Breast epithelium (tissue), 4 donors: Measurements from ENCODE around the gene C5AR1. TPM values are rescaled to one million over a fixed set of nuclear protein-coding genes. Genes with fewer than 3 reads are reported as not detected.

Experiments used
- DNase-seq, 2 donors: peaks; one replicate each; pipeline ENCODE4 v3.0.0-alpha.2; 2019; ENCODE audit warnings: low spot score in 2 of 2
- H3K27ac ChIP-seq, 2 donors: fragments of 200-600 bp; sonication (generic) in 1 of 2; one replicate each; pipeline ENCODE4 v1.5.1; 2016 to 2019; ENCODE audit warnings: mild to moderate bottlenecking in 1 of 2
- H3K27me3 ChIP-seq, 2 donors: fragments of 200-600 bp; sonication (generic) in 1 of 2; one replicate each; pipeline versions ENCODE4 v1.5.1 to v1.6.0; 2017 to 2019; ENCODE audit warnings: control low read depth in 1 of 2, mild to moderate bottlenecking in 1 of 2
- H3K36me3 ChIP-seq: fragments of 200-600 bp; one replicate; pipeline ENCODE4 v1.5.1; 2019
- H3K4me1 ChIP-seq, 2 donors: fragments of 200-600 bp; sonication (generic); one replicate each; pipeline ENCODE4 v1.5.1; 2016 to 2019; ENCODE audit warnings: control low read depth in 1 of 2
- H3K4me3 ChIP-seq, 3 donors: fragments of 200-600 bp; sonication (generic); 1 replicate in 2 of 3; 2 replicates in 1 of 3; pipeline ENCODE4 v1.5.1; 2016 to 2019; ENCODE audit warnings: mild to moderate bottlenecking in 3 of 3, moderate library complexity in 2 of 3
- H3K9me3 ChIP-seq, 2 donors: fragments of 200-600 bp; sonication (generic) in 1 of 2; one replicate each; pipeline ENCODE4 v1.5.1; 2016 to 2019; ENCODE audit warnings: control low read depth in 1 of 2
- POLR2A ChIP-seq: fragments of 450-650 bp; IDR thresholded peaks from one replicate; pipeline ENCODE4 v1.6.1; 2016; ENCODE audit warnings: antibody characterized with exemption, mild to moderate bottlenecking, moderate library complexity
- POLR2AphosphoS5 ChIP-seq, 3 donors: sonication (generic); formaldehyde crosslinking; IDR thresholded peaks; one replicate each; pipeline ENCODE4 v1.6.1; 2017; ENCODE audit warnings: antibody characterized with exemption in 3 of 3
- intact Hi-C: fragments of 100-400 bp; cut with DNase I; formaldehyde crosslinking; loops from one replicate; pipeline ENCODE4 v1.15.1; 2023; ENCODE audit warnings: low total_unique reads
- total RNA-seq, 3 donors: library from RNA; depleted of rRNA; stranded (reverse); fragments of >200 nt; gene quantifications; one replicate each; pipeline ENCODE4 v1.1.0, GENCODE V29; 2016
- TF ChIP-seq, protein P1 (sequence below), 3 donors: fragments of 450-650 bp; IDR thresholded peaks; one replicate each; pipeline ENCODE4 v1.5.1; 2016 to 2017; ENCODE audit warnings: antibody characterized with exemption in 3 of 3, mild to moderate bottlenecking in 3 of 3, moderate library complexity in 3 of 3

The C5AR1 gene
- total RNA-seq, 3 donors from 2014 or later = 7.5 to 20.0 (median 10.8) TPM

- no peak for DNase-seq
- H3K27ac ChIP-seq = no peak overlapping the region
- H3K4me3 ChIP-seq = no peak overlapping the region
- intact Hi-C loops = no loop called here
- TF ChIP-seq POLR2AphosphoS5 (IDR thresholded peaks at IDR 0.05) = no peak
- H3K4me1 ChIP-seq = no peaks in the 10 kb centered on the region
- no peaks in the 10 kb centered on the region for H3K27me3 ChIP-seq
- H3K36me3 ChIP-seq = no peaks in the 10 kb centered on the region
- H3K9me3 ChIP-seq = no peaks in the 10 kb centered on the region
Measured at GRCh38 chr19:47351548-47351947, 41.9 kb downstream of the C5AR1 start.

GRCh38 chr19:47352095-47352494, 42.4 kb downstream of the C5AR1 start:
- no peak for DNase-seq
- Histone ChIP-seq H3K27me3 (no peaks in the 10 kb centered on the region), H3K4me1 (no peaks in the 10 kb centered on the region), H3K36me3 (peaks cover 1% of the 10 kb centered on the region), H3K4me3 (no peak overlapping the region), H3K9me3 (no peaks in the 10 kb centered on the region), H3K27ac (no peak overlapping the region)
- TF ChIP-seq POLR2AphosphoS5 (IDR thresholded peaks at IDR 0.05) = no peak
- TF ChIP-seq, protein P1, sequence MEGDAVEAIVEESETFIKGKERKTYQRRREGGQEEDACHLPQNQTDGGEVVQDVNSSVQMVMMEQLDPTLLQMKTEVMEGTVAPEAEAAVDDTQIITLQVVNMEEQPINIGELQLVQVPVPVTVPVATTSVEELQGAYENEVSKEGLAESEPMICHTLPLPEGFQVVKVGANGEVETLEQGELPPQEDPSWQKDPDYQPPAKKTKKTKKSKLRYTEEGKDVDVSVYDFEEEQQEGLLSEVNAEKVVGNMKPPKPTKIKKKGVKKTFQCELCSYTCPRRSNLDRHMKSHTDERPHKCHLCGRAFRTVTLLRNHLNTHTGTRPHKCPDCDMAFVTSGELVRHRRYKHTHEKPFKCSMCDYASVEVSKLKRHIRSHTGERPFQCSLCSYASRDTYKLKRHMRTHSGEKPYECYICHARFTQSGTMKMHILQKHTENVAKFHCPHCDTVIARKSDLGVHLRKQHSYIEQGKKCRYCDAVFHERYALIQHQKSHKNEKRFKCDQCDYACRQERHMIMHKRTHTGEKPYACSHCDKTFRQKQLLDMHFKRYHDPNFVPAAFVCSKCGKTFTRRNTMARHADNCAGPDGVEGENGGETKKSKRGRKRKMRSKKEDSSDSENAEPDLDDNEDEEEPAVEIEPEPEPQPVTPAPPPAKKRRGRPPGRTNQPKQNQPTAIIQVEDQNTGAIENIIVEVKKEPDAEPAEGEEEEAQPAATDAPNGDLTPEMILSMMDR (IDR thresholded peaks at IDR 0.05) = no peak
- TF ChIP-seq POLR2A = no peak
- intact Hi-C loops = no loop called here

DNA sequence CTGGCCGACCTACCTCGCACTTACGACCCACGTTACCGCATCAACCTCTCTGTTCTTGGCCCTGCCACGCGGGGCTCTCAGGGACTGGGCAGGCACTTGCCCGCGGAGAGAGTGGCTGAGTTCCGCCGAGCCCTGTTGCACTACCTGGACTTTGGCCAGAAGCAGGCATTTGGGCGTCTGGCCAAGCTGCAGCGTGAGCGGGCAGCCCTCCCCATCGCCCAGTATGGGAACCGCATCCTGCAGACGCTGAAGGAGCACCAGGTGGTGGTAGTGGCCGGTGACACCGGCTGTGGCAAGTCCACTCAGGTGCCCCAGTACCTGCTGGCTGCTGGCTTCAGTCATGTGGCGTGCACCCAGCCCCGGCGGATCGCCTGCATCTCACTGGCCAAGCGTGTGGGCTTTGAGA, 43.6 kb downstream of the C5AR1 start:
- no peak for DNase-seq
- H3K4me3 ChIP-seq = no peak overlapping the region
- H3K4me1 ChIP-seq = no peaks in the 10 kb centered on the region
- peaks cover 9% of the 10 kb centered on the region for H3K36me3 ChIP-seq
- no peaks in the 10 kb centered on the region for H3K9me3 ChIP-seq
- no peak overlapping the region for H3K27ac ChIP-seq
- no peak for TF ChIP-seq POLR2AphosphoS5 (IDR thresholded peaks at IDR 0.05)
- H3K27me3 ChIP-seq = no peaks in the 10 kb centered on the region
- intact Hi-C loops = no loop called here

GRCh38 chr19:47356900-47357299, 47.2 kb downstream of the C5AR1 start:
- Histone ChIP-seq H3K36me3 (peaks cover 9% of the 10 kb centered on the region), H3K4me1 (no peaks in the 10 kb centered on the region), H3K9me3 (no peaks in the 10 kb centered on the region), H3K27me3 (no peaks in the 10 kb centered on the region), H3K27ac (no peak overlapping the region), H3K4me3 (no peak overlapping the region)
- no peak for DNase-seq
- intact Hi-C loops = no loop called here
- TF ChIP-seq POLR2AphosphoS5 (IDR thresholded peaks at IDR 0.05) (no peak), POLR2A (no peak)
- TF ChIP-seq, protein P1 (IDR thresholded peaks at IDR 0.05) = no peak

- no peak for TF ChIP-seq POLR2A
- no peak for DNase-seq
- H3K4me3 ChIP-seq = no peak overlapping the region
- no peak overlapping the region for H3K27ac ChIP-seq
- intact Hi-C loops = no loop called here
- no peaks in the 10 kb centered on the region for H3K9me3 ChIP-seq
- H3K36me3 ChIP-seq = peaks cover 9% of the 10 kb centered on the region
- H3K27me3 ChIP-seq = no peaks in the 10 kb centered on the region
- no peaks in the 10 kb centered on the region for H3K4me1 ChIP-seq
Measured at GRCh38 chr19:47357788-47358680, 48.4 kb downstream of the C5AR1 start.

GRCh38 chr19:47358936-47359335, 49.3 kb downstream of the C5AR1 start:
- H3K27ac ChIP-seq = no peak overlapping the region
- H3K4me3 ChIP-seq = no peak overlapping the region
- no peaks in the 10 kb centered on the region for H3K9me3 ChIP-seq
- H3K4me1 ChIP-seq = no peaks in the 10 kb centered on the region
- peaks cover 9% of the 10 kb centered on the region for H3K36me3 ChIP-seq
- intact Hi-C loops = no loop called here
- TF ChIP-seq POLR2A (no peak), POLR2AphosphoS5 (IDR thresholded peaks at IDR 0.05) (no peak)
- TF ChIP-seq, protein P1 (IDR thresholded peaks at IDR 0.05) = no peak
- no peaks in the 10 kb centered on the region for H3K27me3 ChIP-seq
- no peak for DNase-seq
